ENCODE measurements around the gene TENM3. TPM values are rescaled to one million over a fixed set of nuclear protein-coding genes. Genes with fewer than 3 reads are reported as not detected.

TENM3 gene
- polyA plus RNA-seq, 6 donors from 2014 or later = not detected

DNA sequence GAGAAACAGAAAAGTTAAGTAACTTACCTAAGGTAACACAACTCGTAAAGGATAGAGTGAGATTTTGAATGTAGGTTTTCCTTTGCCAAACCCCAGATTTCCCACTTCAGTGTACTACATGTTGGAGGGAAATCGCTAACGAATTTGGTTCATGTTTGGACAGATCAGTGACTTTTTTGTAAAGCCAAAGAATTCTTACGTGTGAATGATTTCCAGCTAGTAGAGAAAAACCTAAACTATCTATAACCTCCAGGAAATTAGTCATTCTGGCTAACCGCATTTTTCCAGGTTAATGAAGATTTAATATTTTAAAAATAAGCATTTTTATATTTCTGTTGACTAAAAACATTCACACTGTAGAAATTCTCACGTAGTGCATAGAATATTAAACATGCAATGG, 7.2 kb downstream of the TENM3 start:
- Mint-ChIP-seq H3K27ac (no peak overlapping the region), H3K27me3 (peaks cover 0 to 7% (median 0%) of the 10 kb centered on the region in 3 donors), H3K9me3 (peaks cover 3 to 18% (median 6%) of the 10 kb centered on the region in 7 donors), H3K4me1 (no peaks in the 10 kb centered on the region), H3K4me3 (no peak overlapping the region), H3K36me3 (no peaks in the 10 kb centered on the region)
- no peak for ATAC-seq (ENCODE audit: low read depth in 2 of 2)
- DNase-seq = no peak

DNA sequence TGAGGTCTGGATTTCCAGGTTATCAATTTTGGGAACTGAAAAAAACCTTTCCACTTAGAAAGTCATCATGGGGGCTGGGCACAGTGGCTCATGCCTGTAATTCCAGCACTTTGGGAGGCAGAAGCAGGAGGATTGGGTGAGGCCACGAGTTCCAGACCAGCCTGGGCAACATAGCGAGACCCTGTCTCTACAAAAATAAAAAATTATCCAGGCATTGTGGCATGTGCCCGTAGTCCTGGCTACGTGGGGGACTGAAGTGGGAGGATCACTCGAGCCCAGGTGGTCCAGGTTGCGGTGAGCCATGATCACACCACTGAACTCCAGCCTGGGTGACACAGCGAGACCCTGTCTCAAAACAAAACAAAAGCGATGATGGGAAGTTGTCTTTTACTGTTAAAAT, 7.9 kb downstream of the TENM3 start:
- H3K9me3 Mint-ChIP-seq = peaks cover 3 to 18% (median 4%) of the 10 kb centered on the region in 7 donors

GRCh38 chr4:182252220-182252619, 9.0 kb downstream of the TENM3 start:
- no peaks in the 10 kb centered on the region for H3K36me3 Mint-ChIP-seq
- no peaks in the 10 kb centered on the region for H3K27me3 Mint-ChIP-seq
- no peak overlapping the region for H3K4me3 Mint-ChIP-seq
- H3K9me3 Mint-ChIP-seq = peaks cover 0 to 11% (median 3%) of the 10 kb centered on the region in 7 donors
- H3K27ac Mint-ChIP-seq = no peak overlapping the region
- ATAC-seq (ENCODE audit: low read depth in 2 of 2) = no peak
- H3K4me1 Mint-ChIP-seq = no peaks in the 10 kb centered on the region
- no peak for DNase-seq

More for the DNA sequence above, 7.9 kb downstream of the TENM3 start:
- no peak overlapping the region for H3K4me3 Mint-ChIP-seq
- no peaks in the 10 kb centered on the region for H3K4me1 Mint-ChIP-seq
- no peak for ATAC-seq (ENCODE audit: low read depth in 2 of 2)
- no peaks in the 10 kb centered on the region for H3K36me3 Mint-ChIP-seq
- DNase-seq = no peak
- H3K27me3 Mint-ChIP-seq = peaks cover 0 to 7% (median 0%) of the 10 kb centered on the region in 3 donors
- no peak overlapping the region for H3K27ac Mint-ChIP-seq

GRCh38 chr4:182254026-182254780, 11.0 kb downstream of the TENM3 start:
- Mint-ChIP-seq H3K4me3 (no peak overlapping the region), H3K9me3 (peaks cover 0 to 4% (median 3%) of the 10 kb centered on the region in 7 donors), H3K27me3 (no peaks in the 10 kb centered on the region), H3K36me3 (no peaks in the 10 kb centered on the region), H3K4me1 (no peaks in the 10 kb centered on the region), H3K27ac (no peak overlapping the region)
- ATAC-seq (ENCODE audit: low read depth in 2 of 2) = no peak
- DNase-seq = no peak

GRCh38 chr4:182255441-182256190, 12.4 kb downstream of the TENM3 start:
- ATAC-seq (ENCODE audit: low read depth in 2 of 2) (no peak), DNase-seq (no peak)
- Mint-ChIP-seq H3K36me3 (no peaks in the 10 kb centered on the region), H3K27ac (no peak overlapping the region), H3K4me1 (no peaks in the 10 kb centered on the region), H3K4me3 (no peak overlapping the region), H3K9me3 (peaks cover 0 to 4% (median 2%) of the 10 kb centered on the region in 7 donors), H3K27me3 (peaks cover 0 to 4% (median 0%) of the 10 kb centered on the region in 3 donors)

GRCh38 chr4:182257016-182257415, 13.8 kb downstream of the TENM3 start:
- Mint-ChIP-seq H3K4me3 (no peak overlapping the region), H3K27ac (no peak overlapping the region), H3K36me3 (no peaks in the 10 kb centered on the region), H3K4me1 (no peaks in the 10 kb centered on the region), H3K27me3 (peaks cover 0 to 4% (median 0%) of the 10 kb centered on the region in 3 donors), H3K9me3 (peaks cover 0 to 4% (median 2%) of the 10 kb centered on the region in 7 donors)
- ATAC-seq (ENCODE audit: low read depth in 2 of 2) (no peak), DNase-seq (no peak)

GRCh38 chr4:182257503-182257902, 14.3 kb downstream of the TENM3 start:
- ATAC-seq (ENCODE audit: low read depth in 2 of 2) = no peak
- Mint-ChIP-seq H3K4me1 (no peaks in the 10 kb centered on the region), H3K9me3 (peaks cover 0 to 4% (median 2%) of the 10 kb centered on the region in 7 donors), H3K27ac (no peak overlapping the region), H3K4me3 (no peak overlapping the region), H3K27me3 (peaks cover 0 to 4% (median 0%) of the 10 kb centered on the region in 3 donors), H3K36me3 (no peaks in the 10 kb centered on the region)
- no peak for DNase-seq

DNA sequence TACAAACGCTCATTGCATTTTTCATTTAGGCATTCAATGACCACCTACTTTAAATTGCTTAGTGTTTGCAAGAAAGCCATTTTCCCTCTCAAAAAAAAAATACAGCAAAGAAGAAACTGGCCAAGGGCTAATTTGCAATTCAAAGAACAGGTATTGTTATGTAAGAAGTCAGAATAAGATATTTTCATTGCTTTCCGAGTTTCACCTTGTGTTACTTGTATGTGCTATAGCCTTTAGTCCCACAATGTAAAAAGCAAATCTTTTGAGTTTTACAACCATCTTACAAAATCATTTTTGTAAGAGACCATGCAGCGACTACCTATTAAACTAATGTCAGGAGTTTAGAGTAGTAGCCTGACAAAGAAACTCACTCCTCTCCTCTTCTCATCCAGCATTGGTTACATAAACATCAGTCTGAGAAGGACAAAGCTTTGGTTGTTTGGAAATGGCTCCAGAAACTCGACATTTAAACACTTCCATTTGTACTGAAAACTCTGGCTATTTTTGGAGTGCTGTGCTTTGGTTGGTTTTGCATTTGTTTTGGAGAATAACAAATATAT, 15.3 kb downstream of the TENM3 start:
- Mint-ChIP-seq H3K27ac (no peak overlapping the region), H3K4me1 (no peaks in the 10 kb centered on the region), H3K9me3 (peaks cover 0 to 4% (median 3%) of the 10 kb centered on the region in 7 donors), H3K27me3 (peaks cover 0 to 4% (median 0%) of the 10 kb centered on the region in 3 donors), H3K36me3 (no peaks in the 10 kb centered on the region), H3K4me3 (no peak overlapping the region)
- DNase-seq = no peak
- no peak for ATAC-seq (ENCODE audit: low read depth in 2 of 2)

GRCh38 chr4:182261651-182262223, 18.5 kb downstream of the TENM3 start:
- Mint-ChIP-seq H3K36me3 (no peaks in the 10 kb centered on the region), H3K4me1 (no peaks in the 10 kb centered on the region), H3K4me3 (no peak overlapping the region), H3K27ac (no peak overlapping the region), H3K9me3 (peaks cover 0 to 4% (median 3%) of the 10 kb centered on the region in 7 donors), H3K27me3 (peaks cover 0 to 4% (median 0%) of the 10 kb centered on the region in 3 donors)
- DNase-seq (no peak), ATAC-seq (ENCODE audit: low read depth in 2 of 2) (no peak)

DNA sequence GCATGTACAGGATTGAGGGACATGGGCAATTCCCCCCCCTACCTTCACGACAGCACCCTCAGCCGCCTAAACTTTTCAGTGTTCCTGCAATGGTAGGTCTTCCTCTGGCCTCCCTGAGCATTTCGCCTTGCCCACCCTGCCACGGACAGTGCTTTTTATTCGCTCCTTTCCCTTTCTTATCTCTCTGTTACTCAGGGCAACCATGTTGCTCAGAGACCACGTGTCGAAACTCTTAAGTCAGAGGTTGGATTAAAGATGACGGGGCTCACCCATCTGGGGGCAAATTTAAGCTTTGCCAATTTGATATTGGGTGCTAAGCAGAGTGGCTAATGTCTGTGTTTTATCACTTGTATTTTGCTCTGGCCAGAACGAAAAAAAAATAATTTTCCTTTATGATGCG, 20.4 kb downstream of the TENM3 start:
- ATAC-seq (ENCODE audit: low read depth in 2 of 2) (no peak), DNase-seq (no peak)
- no peaks in the 10 kb centered on the region for H3K36me3 Mint-ChIP-seq
- peaks cover 0 to 4% (median 3%) of the 10 kb centered on the region in 7 donors for H3K9me3 Mint-ChIP-seq
- H3K4me1 Mint-ChIP-seq = no peaks in the 10 kb centered on the region
- H3K4me3 Mint-ChIP-seq = no peak overlapping the region
- H3K27ac Mint-ChIP-seq = no peak overlapping the region
- H3K27me3 Mint-ChIP-seq = peaks cover 0 to 4% (median 0%) of the 10 kb centered on the region in 3 donors

DNA sequence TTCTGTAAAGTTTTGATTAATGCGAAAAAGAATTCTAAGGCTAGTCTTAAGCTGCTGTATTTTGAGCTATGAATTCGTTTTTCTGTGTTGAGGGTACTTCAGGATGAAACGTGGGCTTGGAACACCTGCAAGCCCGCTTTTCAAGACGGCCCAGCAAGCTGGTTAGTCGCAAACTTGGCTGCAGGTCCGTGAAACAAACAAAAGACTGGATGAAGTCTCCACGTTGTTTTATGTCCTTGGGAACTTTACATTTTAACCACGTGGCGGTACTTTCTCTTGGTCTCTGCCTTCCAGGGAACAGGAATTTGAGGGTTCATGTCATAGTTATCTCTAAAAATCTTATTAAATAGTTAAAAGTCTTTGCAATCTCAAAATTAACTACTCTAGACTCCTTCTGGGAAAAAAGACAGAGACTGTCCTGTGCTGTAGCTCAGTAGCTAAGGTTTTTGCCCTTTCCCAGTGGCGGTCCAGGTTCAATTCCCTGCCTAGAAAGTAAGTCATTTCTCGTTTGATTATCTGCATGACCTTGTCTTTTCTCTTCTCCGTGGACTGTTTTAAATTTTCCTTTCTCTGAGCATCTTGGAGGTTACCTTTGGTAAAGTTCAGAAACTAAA, 21.0 kb downstream of the TENM3 start:
- Mint-ChIP-seq H3K36me3 (no peaks in the 10 kb centered on the region), H3K27ac (no peak overlapping the region), H3K4me3 (no peak overlapping the region), H3K4me1 (no peaks in the 10 kb centered on the region), H3K27me3 (peaks cover 0 to 4% (median 0%) of the 10 kb centered on the region in 3 donors), H3K9me3 (peaks cover 2 to 4% (median 4%) of the 10 kb centered on the region in 7 donors)
- no peak for ATAC-seq (ENCODE audit: low read depth in 2 of 2)
- no peak for DNase-seq

DNA sequence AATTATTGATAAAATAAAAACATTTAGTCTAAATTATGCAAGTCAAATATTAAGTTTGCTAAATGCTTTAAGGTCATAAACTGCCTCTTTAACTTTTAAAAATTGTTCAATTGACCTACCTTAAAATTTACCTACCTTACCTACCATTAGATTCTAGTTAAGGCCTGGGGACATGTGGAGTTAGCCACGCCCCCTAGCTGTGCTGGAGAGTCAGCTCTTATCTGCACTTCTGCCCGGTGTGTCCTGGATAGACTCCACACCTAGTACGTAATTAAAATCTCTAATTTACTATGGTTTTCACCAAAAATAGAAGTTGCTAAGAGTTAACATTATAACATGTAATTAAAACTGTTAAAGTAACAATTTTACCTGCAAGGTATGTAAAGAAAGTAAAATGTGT, 22.7 kb downstream of the TENM3 start:
- peaks cover 0 to 9% (median 2%) of the 10 kb centered on the region in 7 donors for H3K9me3 Mint-ChIP-seq
- H3K36me3 Mint-ChIP-seq = no peaks in the 10 kb centered on the region
- H3K4me1 Mint-ChIP-seq = no peaks in the 10 kb centered on the region
- H3K27ac Mint-ChIP-seq = no peak overlapping the region
- ATAC-seq (ENCODE audit: low read depth in 2 of 2) (no peak), DNase-seq (no peak)
- H3K4me3 Mint-ChIP-seq = no peak overlapping the region
- H3K27me3 Mint-ChIP-seq = no peaks in the 10 kb centered on the region

- H3K4me1 Mint-ChIP-seq = no peaks in the 10 kb centered on the region
Measured at GRCh38 chr4:182267048-182267447, 23.8 kb downstream of the TENM3 start.

More at GRCh38 chr4:182267048-182267447, 23.8 kb downstream of the TENM3 start:
- H3K9me3 Mint-ChIP-seq = peaks cover 0 to 13% (median 2%) of the 10 kb centered on the region in 7 donors
- no peak overlapping the region for H3K4me3 Mint-ChIP-seq
- H3K27ac Mint-ChIP-seq = no peak overlapping the region
- no peak for DNase-seq
- ATAC-seq (ENCODE audit: low read depth in 2 of 2) = no peak
- no peaks in the 10 kb centered on the region for H3K36me3 Mint-ChIP-seq
- H3K27me3 Mint-ChIP-seq = no peaks in the 10 kb centered on the region
